Caco-2 (cell line): ENCODE results near the gene RNF167. TPM values are rescaled to one million over a fixed set of nuclear protein-coding genes. Genes with fewer than 3 reads are reported as not detected.

Experiments
- BruUV-seq: library from RNA; stranded (reverse); fragments of 400-500 nt; replicated peaks from 2 replicates; lab custom pipeline; 2021; lab: Mats Ljungman, UMichigan
- CTCF ChIA-PET: fragments of 300-600 bp; sonication (Branson Sonifier 250); formaldehyde crosslinking; loops from one replicate; lab custom pipeline; 2022; ENCODE audit warnings: antibody characterized with exemption; lab: Charles Lee
- POLR2A ChIA-PET: fragments of 300-600 bp; sonication (Branson Sonifier 250); formaldehyde crosslinking; loops from one replicate; lab custom pipeline; 2022; ENCODE audit warnings: antibody characterized with exemption; lab: Charles Lee
- DNase-seq, 2 experiments: peaks; one replicate each; pipeline versions ENCODE4 v3.0.0 to v3.0.0-alpha.2; 2020 to 2022
- H3K27me3 ChIP-seq: replicated peaks from 2 replicates; pipeline ENCODE4 v1.6.0; 2011; ENCODE audit warnings: low read length; ENCODE audit not compliant: control insufficient read depth, insufficient read depth
- H3K36me3 ChIP-seq: 2 replicates; pipeline ENCODE4 v1.5.1; 2011; ENCODE audit warnings: low read length; ENCODE audit not compliant: control insufficient read depth, insufficient read depth
- H3K4me1 ChIP-seq: fragments of 250-450 bp; sonication (Bioruptor Pico); 2 replicates; pipeline ENCODE4 v1.5.1; 2020; ENCODE audit warnings: mild to moderate bottlenecking
- H3K4me3 ChIP-seq: 2 replicates; pipeline ENCODE4 v1.5.1; 2011; ENCODE audit warnings: low read depth, mild to moderate bottlenecking, control low read depth, low read length
- H3K9me3 ChIP-seq: fragments of 250-450 bp; sonication (Bioruptor Pico); 2 replicates; pipeline ENCODE4 v1.5.1; 2020; ENCODE audit warnings: mild to moderate bottlenecking, moderate library complexity
- H3K27ac Mint-ChIP-seq: one replicate; pipeline ENCODE4 v1.8.0; 2022; ENCODE audit warnings: mixed read lengths; ENCODE audit not compliant: unreplicated experiment
- H3K27me3 Mint-ChIP-seq: one replicate; pipeline ENCODE4 v1.8.0; 2022; ENCODE audit warnings: mixed read lengths; ENCODE audit not compliant: insufficient read depth, unreplicated experiment
- H3K36me3 Mint-ChIP-seq: one replicate; pipeline ENCODE4 v1.8.0; 2022; ENCODE audit warnings: mild to moderate bottlenecking, mixed read lengths; ENCODE audit not compliant: insufficient read depth, unreplicated experiment
- H3K4me1 Mint-ChIP-seq: one replicate; pipeline ENCODE4 v1.8.0; 2022; ENCODE audit warnings: low read depth, mixed read lengths; ENCODE audit not compliant: unreplicated experiment
- H3K4me3 Mint-ChIP-seq: one replicate; pipeline ENCODE4 v1.8.0; 2022; ENCODE audit warnings: mild to moderate bottlenecking, moderate library complexity, mixed read lengths; ENCODE audit not compliant: unreplicated experiment
- H3K9me3 Mint-ChIP-seq: one replicate; pipeline ENCODE4 v1.8.0; 2022; ENCODE audit warnings: mixed read lengths; ENCODE audit not compliant: unreplicated experiment
- CTCF ChIP-seq, 2 experiments: fragments of 200-600 bp in 1 of 2; IDR thresholded peaks; 1 replicate in 1 of 2; 2 replicates in 1 of 2; pipeline versions ENCODE4 v1.5.1 to v1.8.0; 2011 to 2022; ENCODE audit warnings: antibody characterized with exemption in 1 of 2, control low read depth in 1 of 2, inconsistent platforms in 1 of 2, low read depth in 1 of 2, low read length in 1 of 2, mild to moderate bottlenecking in 1 of 2, moderate library complexity in 1 of 2; ENCODE audit not compliant: insufficient read depth in 1 of 2, severe bottlenecking in 1 of 2, unreplicated experiment in 1 of 2
- intact Hi-C: fragments of 100-400 bp; cut with micrococcal nuclease; formaldehyde crosslinking; loops from one replicate; pipeline ENCODE4 v1.10.0; 2022; ENCODE audit not compliant: unreplicated experiment
- total RNA-seq: library from RNA; stranded (reverse); gene quantifications from 2 replicates; pipeline ENCODE4 v1.2.3, GENCODE V29; 2022

Gene RNF167
- total RNA-seq, 1 experiment from 2014 or later = 60.9 TPM

DNA sequence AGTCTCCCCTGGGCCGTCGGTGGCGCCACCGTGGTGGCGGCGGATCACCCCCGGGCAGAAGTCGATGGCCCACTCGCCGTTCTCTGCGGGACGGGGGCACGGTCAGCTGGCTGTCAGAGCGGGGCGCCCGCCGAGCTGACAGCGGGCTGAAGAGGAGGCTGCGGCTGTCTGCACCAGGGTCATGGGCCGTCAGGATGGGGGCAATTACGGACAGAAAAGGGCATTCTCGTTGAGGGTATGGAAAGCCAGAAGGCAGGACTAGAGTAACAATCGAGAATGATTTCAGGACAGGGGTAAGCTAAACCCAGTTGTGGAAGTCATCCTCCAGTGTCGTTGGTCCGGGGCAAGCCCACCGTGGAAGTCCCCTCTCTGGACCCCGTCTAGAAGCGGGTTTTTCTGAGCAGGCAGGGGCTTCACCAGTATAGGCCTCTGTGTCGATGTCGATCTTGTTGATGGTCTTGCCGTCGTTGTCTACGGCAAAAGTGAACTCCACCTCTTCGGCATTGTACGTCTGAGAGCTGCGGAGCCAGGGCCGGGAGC is 38.9 kb upstream of the RNF167 start:
- H3K27ac Mint-ChIP-seq = no peak overlapping the region
- no peak for DNase-seq
- Histone ChIP-seq H3K27me3 (no peaks in the 10 kb centered on the region), H3K36me3 (no peaks in the 10 kb centered on the region), H3K4me1 (peaks cover 3% of the 10 kb centered on the region; the same call in 1 of the 2 replicates), H3K4me3 (no peak overlapping the region), H3K9me3 (no peaks in the 10 kb centered on the region)
- no peaks in the 10 kb centered on the region for H3K27me3 Mint-ChIP-seq
- CTCF ChIA-PET = no interaction called here
- H3K4me1 Mint-ChIP-seq = peaks cover 10% of the 10 kb centered on the region
- POLR2A ChIA-PET = no interaction called here
- no peak overlapping the region for H3K4me3 Mint-ChIP-seq
- H3K9me3 Mint-ChIP-seq = no peaks in the 10 kb centered on the region
- H3K36me3 Mint-ChIP-seq = peaks cover 20% of the 10 kb centered on the region
- intact Hi-C loops = no loop called here
- no peak for TF ChIP-seq CTCF (IDR thresholded peaks at IDR 0.05; ENCODE audit: insufficient read depth in 1 of 2, low read depth in 1 of 2, low read length in 1 of 2, severe bottlenecking in 1 of 2, unreplicated experiment in 1 of 2)
- no TSS peak for BruUV-seq

DNA sequence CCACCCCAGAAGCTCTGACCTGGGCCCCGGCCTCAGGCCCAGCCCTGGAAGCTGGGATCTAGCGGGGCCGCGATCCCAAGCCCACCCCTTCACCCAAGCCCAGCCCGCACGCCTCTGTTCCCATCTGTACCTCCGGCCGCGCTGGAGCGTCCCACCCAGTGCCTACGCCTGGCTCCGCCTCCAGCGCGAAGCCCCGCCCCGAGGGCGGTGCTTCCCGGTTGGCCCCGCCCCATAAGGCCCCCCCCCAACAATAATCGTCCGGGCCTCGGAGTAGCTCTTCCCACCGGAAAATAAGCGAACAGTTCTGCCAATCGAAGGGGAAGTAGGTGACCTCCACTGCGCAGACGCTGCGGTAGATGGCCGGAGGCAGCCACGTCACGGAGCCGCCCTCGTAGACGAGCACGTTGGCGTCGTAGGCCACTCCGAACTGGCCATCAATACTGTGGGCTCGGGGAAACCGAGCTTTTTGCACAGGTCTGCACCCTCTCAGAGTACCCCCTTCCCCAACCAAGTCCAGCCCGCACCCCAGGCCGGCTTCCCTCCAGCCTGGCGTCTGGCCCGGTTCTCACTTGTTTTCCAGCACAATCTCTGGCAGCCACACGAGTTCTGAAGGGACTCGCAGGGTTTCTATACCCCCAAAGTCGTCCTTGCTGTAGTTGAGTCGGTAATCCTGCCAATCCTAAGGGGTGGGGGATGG is 38.3 kb upstream of the RNF167 start:
- H3K9me3 ChIP-seq = no peaks in the 10 kb centered on the region
- no peak overlapping the region for H3K27ac Mint-ChIP-seq

DNA sequence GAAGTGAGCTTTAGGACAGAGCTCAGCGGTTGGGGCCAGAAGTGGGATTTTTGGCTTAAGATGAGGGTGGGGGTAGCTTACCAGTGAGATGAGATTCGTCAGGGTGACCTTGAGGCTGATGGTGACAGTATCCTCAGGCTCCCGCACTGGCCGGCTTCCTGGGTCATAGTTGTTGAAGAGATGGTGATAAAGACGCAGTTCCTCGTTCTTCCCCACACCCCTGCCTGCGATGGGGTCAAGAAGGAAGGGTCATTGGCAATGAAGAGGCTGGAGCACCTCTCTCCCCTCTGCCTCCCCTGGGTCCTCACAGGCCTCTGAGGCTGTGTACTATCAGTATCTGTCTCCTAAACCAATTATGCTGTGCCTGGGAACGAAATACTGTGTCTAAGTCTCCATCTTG is 37.5 kb upstream of the RNF167 start:
- no peaks in the 10 kb centered on the region for H3K9me3 ChIP-seq
- H3K4me1 Mint-ChIP-seq = peaks cover 10% of the 10 kb centered on the region
- no peak overlapping the region for H3K4me3 Mint-ChIP-seq
- no peaks in the 10 kb centered on the region for H3K27me3 Mint-ChIP-seq
- no peaks in the 10 kb centered on the region for H3K27me3 ChIP-seq
- DNase-seq = no peak
- ChIA-PET POLR2A (no interaction called here), CTCF (no interaction called here)
- no peak for TF ChIP-seq CTCF (IDR thresholded peaks at IDR 0.05; ENCODE audit: insufficient read depth in 1 of 2, low read depth in 1 of 2, low read length in 1 of 2, severe bottlenecking in 1 of 2, unreplicated experiment in 1 of 2)
- BruUV-seq = no TSS peak
- H3K4me3 ChIP-seq = no peak overlapping the region
- peaks cover 20% of the 10 kb centered on the region for H3K36me3 Mint-ChIP-seq
- no peaks in the 10 kb centered on the region for H3K36me3 ChIP-seq
- intact Hi-C loops = no loop called here
- H3K27ac Mint-ChIP-seq = no peak overlapping the region
- no peaks in the 10 kb centered on the region for H3K9me3 Mint-ChIP-seq
- H3K4me1 ChIP-seq = peaks cover 3% of the 10 kb centered on the region; the same call in 1 of the 2 replicates

More for the DNA sequence above, 38.3 kb upstream of the RNF167 start:
- Histone ChIP-seq H3K36me3 (no peaks in the 10 kb centered on the region), H3K4me1 (peaks cover 3% of the 10 kb centered on the region; the same call in 1 of the 2 replicates), H3K27me3 (no peaks in the 10 kb centered on the region), H3K4me3 (no peak overlapping the region)
- no TSS peak for BruUV-seq
- no peak for DNase-seq
- Mint-ChIP-seq H3K4me1 (peaks cover 10% of the 10 kb centered on the region), H3K36me3 (peaks cover 20% of the 10 kb centered on the region), H3K4me3 (no peak overlapping the region), H3K9me3 (no peaks in the 10 kb centered on the region), H3K27me3 (no peaks in the 10 kb centered on the region)
- CTCF ChIA-PET = no interaction called here
- intact Hi-C loops = no loop called here
- POLR2A ChIA-PET = no interaction called here
- TF ChIP-seq CTCF (IDR thresholded peaks at IDR 0.05; ENCODE audit: insufficient read depth in 1 of 2, low read depth in 1 of 2, low read length in 1 of 2, severe bottlenecking in 1 of 2, unreplicated experiment in 1 of 2) = no peak
